SK-N-SH (cell line): Measurements from ENCODE around the gene RNF223. TPM values are rescaled to one million over a fixed set of nuclear protein-coding genes. Genes with fewer than 3 reads are reported as not detected.

Source experiments
- CTCF ChIA-PET: fragments of 300-600, 350-600 bp; formaldehyde crosslinking; extraction: SDS; loops from one replicate; lab custom pipeline; 2021; lab: Yijun Ruan, JAX
- POLR2A ChIA-PET: fragments of 350-600 bp; sonication (Branson Sonifier 250); formaldehyde crosslinking; extraction: SDS; loops from one replicate; lab custom pipeline; 2020; ENCODE audit warnings: antibody characterized with exemption, inconsistent platforms; lab: Yijun Ruan, JAX
- DNase-seq: peaks from one replicate; pipeline ENCODE4 v3.0.0; 2012
- H2AFZ ChIP-seq: fragments of 200-600 bp; sonication (generic); 2 replicates; pipeline ENCODE4 v1.8.1; 2016; ENCODE audit warnings: antibody characterized with exemption, mild to moderate bottlenecking, low read depth
- H3F3A ChIP-seq: fragments of 200-600 bp; sonication (generic); replicated peaks from 2 replicates; pipeline ENCODE3; 2016; ENCODE audit warnings: antibody characterized with exemption, mild to moderate bottlenecking; ENCODE audit not compliant: insufficient read depth
- H3K27ac ChIP-seq, 2 experiments: fragments of 200-500 bp in 1 of 2; fragments of 200-600 bp in 1 of 2; sonication (Bioruptor generic) in 1 of 2; sonication (generic), shearing (Covaris generic) in 1 of 2; 2 replicates each; pipeline versions ENCODE4 v1.5.1 to v1.6.1; 2014 to 2016; ENCODE audit warnings: low read depth in 2 of 2, inconsistent platforms in 1 of 2, low read length in 1 of 2, mild to moderate bottlenecking in 1 of 2, mixed read lengths in 1 of 2
- H3K27me3 ChIP-seq: fragments of 200-600 bp; sonication (generic), shearing (Covaris generic); 2 replicates; pipeline ENCODE4 v1.6.1; 2016; ENCODE audit warnings: mixed run types; ENCODE audit not compliant: insufficient read depth
- H3K36me3 ChIP-seq, 2 experiments: fragments of 200-500 bp in 1 of 2; fragments of 200-600 bp in 1 of 2; sonication (Bioruptor generic) in 1 of 2; sonication (generic) in 1 of 2; replicated peaks in 1 of 2; 2 replicates each; pipeline versions ENCODE3 to v1.5.1; 2014 to 2016; ENCODE audit warnings: low read length in 1 of 2, mild to moderate bottlenecking in 1 of 2; ENCODE audit not compliant: insufficient read depth in 2 of 2, control insufficient read depth in 1 of 2
- H3K4me1 ChIP-seq, 2 experiments: fragments of 200-500 bp in 1 of 2; fragments of 200-600 bp in 1 of 2; sonication (Bioruptor generic) in 1 of 2; sonication (generic), shearing (Covaris generic) in 1 of 2; 2 replicates each; pipeline versions ENCODE4 v1.5.1 to v1.6.1; 2014 to 2016; ENCODE audit warnings: low read depth in 1 of 2, low read length in 1 of 2, mixed run types in 1 of 2; ENCODE audit not compliant: insufficient read depth in 2 of 2, control insufficient read depth in 1 of 2
- H3K4me2 ChIP-seq: fragments of 200-600 bp; sonication (generic), shearing (Covaris generic); 2 replicates; pipeline ENCODE4 v1.6.1; 2017; ENCODE audit warnings: mixed run types
- H3K4me3 ChIP-seq, 2 experiments: fragments of 200-500 bp in 1 of 2; fragments of 200-600 bp in 1 of 2; sonication (Bioruptor generic) in 1 of 2; sonication (generic), shearing (Covaris generic) in 1 of 2; 2 replicates each; pipeline versions ENCODE4 v1.5.1 to v1.8.1; 2014 to 2016; ENCODE audit warnings: low read depth in 2 of 2, inconsistent platforms in 1 of 2, low read length in 1 of 2, mild to moderate bottlenecking in 1 of 2, mixed read lengths in 1 of 2, moderate library complexity in 1 of 2
- H3K79me2 ChIP-seq: fragments of 200-600 bp; sonication (generic); 2 replicates; pipeline ENCODE4 v1.8.1; 2017; ENCODE audit warnings: mild to moderate bottlenecking; ENCODE audit not compliant: insufficient read depth
- H3K9ac ChIP-seq: fragments of 200-600 bp; sonication (generic); 2 replicates; pipeline ENCODE4 v1.6.1; 2017; ENCODE audit warnings: mixed run types
- H3K9me2 ChIP-seq: fragments of 200-600 bp; sonication (generic); 2 replicates; pipeline ENCODE4 v1.6.1; 2017; ENCODE audit warnings: mixed run types
- H3K9me3 ChIP-seq: fragments of 200-600 bp; sonication (generic); 2 replicates; pipeline ENCODE4 v1.6.1; 2017; ENCODE audit warnings: mixed run types, mild to moderate bottlenecking, moderate library complexity
- H4K20me1 ChIP-seq: fragments of 200-600 bp; sonication (generic); 2 replicates; pipeline ENCODE4 v1.6.1; 2017; ENCODE audit warnings: mild to moderate bottlenecking, mixed run types; ENCODE audit not compliant: insufficient read depth
- CHD2 ChIP-seq: fragments of 150-350 bp; IDR thresholded peaks from 2 replicates; pipeline ENCODE4 v1.6.1; 2018; ENCODE audit warnings: low read length; ENCODE audit not compliant: partially characterized antibody
- ELF1 ChIP-seq: IDR thresholded peaks from 2 replicates; pipeline ENCODE4 v1.4.0; 2012
- EP300 ChIP-seq, 2 experiments: IDR thresholded peaks; 2 replicates each; pipeline versions ENCODE4 v1.4.0 to v1.6.1; 2012; ENCODE audit warnings: borderline replicate concordance in 1 of 2, low read depth in 1 of 2, low read length in 1 of 2
- EZH2phosphoT487 ChIP-seq: fragments of 200-600 bp; sonication (generic); IDR thresholded peaks from 2 replicates; pipeline ENCODE4 v1.6.1; 2017; ENCODE audit warnings: low read depth, mixed run types, mild to moderate bottlenecking, antibody characterized with exemption, moderate library complexity, borderline replicate concordance
- FOXJ3 ChIP-seq: sonication (generic); formaldehyde crosslinking; IDR thresholded peaks from 2 replicates; pipeline ENCODE4 v1.5.1; 2020; ENCODE audit warnings: mild to moderate bottlenecking, missing genetic modification reagents
- JUND ChIP-seq: IDR thresholded peaks from 2 replicates; pipeline ENCODE4 v1.4.0; 2012
- MXI1 ChIP-seq: IDR thresholded peaks from 2 replicates; pipeline ENCODE4 v1.6.1; 2012; ENCODE audit warnings: mild to moderate bottlenecking, low read depth, low read length, improper control_type of control experiment
- NFIC ChIP-seq: IDR thresholded peaks from 2 replicates; pipeline ENCODE4 v1.4.0; 2012; ENCODE audit warnings: borderline replicate concordance
- NRF1 ChIP-seq: IDR thresholded peaks from 2 replicates; pipeline ENCODE4 v1.6.1; 2012; ENCODE audit warnings: low read depth, mild to moderate bottlenecking, low read length
- RAD21 ChIP-seq: IDR thresholded peaks from 2 replicates; pipeline ENCODE4 v1.6.1; 2012; ENCODE audit warnings: mild to moderate bottlenecking, low read length
- RCOR1 ChIP-seq: fragments of 150-350 bp; IDR thresholded peaks from 2 replicates; pipeline ENCODE4 v1.6.1; 2017; ENCODE audit warnings: antibody characterized with exemption, low read length
- RFX5 ChIP-seq: IDR thresholded peaks from 2 replicates; pipeline ENCODE4 v1.6.1; 2012; ENCODE audit warnings: mild to moderate bottlenecking, improper control_type of control experiment, low read length
- SIN3A ChIP-seq: IDR thresholded peaks from 2 replicates; pipeline ENCODE4 v1.6.1; 2012; ENCODE audit warnings: low read depth, mild to moderate bottlenecking, low read length, moderate library complexity, borderline replicate concordance
- SMC3 ChIP-seq: IDR thresholded peaks from 2 replicates; pipeline ENCODE4 v1.6.1; 2012; ENCODE audit warnings: low read depth, low read length, improper control_type of control experiment
- TCF12 ChIP-seq: IDR thresholded peaks from 2 replicates; pipeline ENCODE4 v1.4.0; 2012
- TEAD4 ChIP-seq: IDR thresholded peaks from 2 replicates; pipeline ENCODE4 v1.4.0; 2012; ENCODE audit warnings: mild to moderate bottlenecking, borderline replicate concordance; ENCODE audit not compliant: insufficient read depth
- WGBS: methylation state at CpG from one replicate; pipeline ENCODE4 v1.1.6; 2017; ENCODE audit warnings: low lambda C conversion rate; 5-methylcytosine and 5-hydroxymethylcytosine counted together
- polyA plus RNA-seq, 3 experiments: library from polyadenylated mRNA; depleted of rRNA; stranded (reverse); fragments of >200 nt; gene quantifications; 2 replicates each; pipeline ENCODE4 v1.2.3, GENCODE V29; 2012
- TF ChIP-seq, protein P1 (sequence below): fragments of 150-350 bp; IDR thresholded peaks from 2 replicates; pipeline ENCODE4 v1.6.1; 2017; ENCODE audit warnings: antibody characterized with exemption, low read length, low read depth, borderline replicate concordance
- TF ChIP-seq, protein P2 (sequence below): IDR thresholded peaks from 2 replicates; pipeline ENCODE4 v1.4.0; 2012; ENCODE audit warnings: low read depth, borderline replicate concordance
- TF ChIP-seq, protein P3 (sequence below): IDR thresholded peaks from 2 replicates; pipeline ENCODE4 v1.6.1; 2012; ENCODE audit warnings: mild to moderate bottlenecking, low read depth, low read length, moderate library complexity
- TF ChIP-seq, protein P4 (sequence below): fragments of 150-350 bp; IDR thresholded peaks from 2 replicates; pipeline ENCODE4 v1.6.1; 2016; ENCODE audit warnings: mild to moderate bottlenecking, low read depth, low read length

Gene RNF223
- polyA plus RNA-seq, 1 of the 3 experiments (the other 2 are of a cell fraction), result not detected

DNA sequence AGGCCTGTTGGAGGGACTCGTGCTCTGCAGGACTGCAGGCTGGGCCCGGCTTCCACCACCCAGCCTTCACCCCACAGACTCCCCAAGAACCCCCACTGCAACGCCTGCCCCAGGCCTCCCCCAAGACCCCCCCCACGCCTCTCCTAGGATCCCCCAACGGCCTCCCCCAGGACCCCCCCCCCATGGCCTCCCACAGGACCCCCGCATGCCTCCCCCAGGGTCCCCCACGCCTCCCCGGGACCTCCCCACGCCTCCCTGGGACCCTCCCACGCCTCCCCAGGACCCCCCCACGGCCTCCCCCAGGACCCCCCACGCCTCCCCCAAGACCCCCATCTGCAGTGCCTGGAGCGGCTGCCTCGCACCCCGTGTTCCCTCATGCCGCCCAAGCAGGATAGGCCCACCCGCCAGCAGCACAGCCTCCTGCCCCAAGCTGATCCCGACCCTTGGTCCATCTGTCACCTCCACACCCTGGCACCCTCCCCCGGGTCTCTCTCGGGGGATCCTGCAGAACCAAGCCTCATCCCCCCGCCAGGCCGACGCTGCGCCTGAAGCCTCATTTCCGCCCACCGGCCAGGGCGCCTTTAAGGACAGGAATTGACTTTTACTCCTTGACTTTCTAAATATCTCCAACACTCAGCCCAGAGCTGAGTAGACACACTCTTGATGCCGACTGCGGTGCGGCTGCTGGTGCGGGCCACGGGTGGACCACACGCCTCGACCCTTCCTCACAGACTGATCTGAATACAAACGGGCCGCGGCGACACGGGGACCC lies 14.1 kb upstream of the RNF223 start:
- H3F3A ChIP-seq, result no peaks in the 10 kb centered on the region
- no peak overlapping the region for H3K9ac ChIP-seq
- ChIA-PET POLR2A (no interaction called here), CTCF (no interaction called here)
- no peaks in the 10 kb centered on the region for H3K27me3 ChIP-seq
- H4K20me1 ChIP-seq, result no peaks in the 10 kb centered on the region
- no peaks in the 10 kb centered on the region for H3K9me3 ChIP-seq
- peak; percentile 51 for DNase-seq
- no peak for TF ChIP-seq MXI1
- TF ChIP-seq CHD2, result no peak
- TF ChIP-seq, protein P1, sequence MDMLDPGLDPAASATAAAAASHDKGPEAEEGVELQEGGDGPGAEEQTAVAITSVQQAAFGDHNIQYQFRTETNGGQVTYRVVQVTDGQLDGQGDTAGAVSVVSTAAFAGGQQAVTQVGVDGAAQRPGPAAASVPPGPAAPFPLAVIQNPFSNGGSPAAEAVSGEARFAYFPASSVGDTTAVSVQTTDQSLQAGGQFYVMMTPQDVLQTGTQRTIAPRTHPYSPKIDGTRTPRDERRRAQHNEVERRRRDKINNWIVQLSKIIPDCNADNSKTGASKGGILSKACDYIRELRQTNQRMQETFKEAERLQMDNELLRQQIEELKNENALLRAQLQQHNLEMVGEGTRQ, result no peak
- TF ChIP-seq FOXJ3, result no peak
- TF ChIP-seq EP300 (IDR thresholded peaks at IDR 0.05; ENCODE audit: borderline replicate concordance in 1 of 2, low read depth in 1 of 2, low read length in 1 of 2), result no peak
- TF ChIP-seq, protein P2, sequence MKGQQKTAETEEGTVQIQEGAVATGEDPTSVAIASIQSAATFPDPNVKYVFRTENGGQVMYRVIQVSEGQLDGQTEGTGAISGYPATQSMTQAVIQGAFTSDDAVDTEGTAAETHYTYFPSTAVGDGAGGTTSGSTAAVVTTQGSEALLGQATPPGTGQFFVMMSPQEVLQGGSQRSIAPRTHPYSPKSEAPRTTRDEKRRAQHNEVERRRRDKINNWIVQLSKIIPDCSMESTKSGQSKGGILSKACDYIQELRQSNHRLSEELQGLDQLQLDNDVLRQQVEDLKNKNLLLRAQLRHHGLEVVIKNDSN, result no peak
- TF ChIP-seq EZH2phosphoT487, result no peak
- TF ChIP-seq, protein P3, sequence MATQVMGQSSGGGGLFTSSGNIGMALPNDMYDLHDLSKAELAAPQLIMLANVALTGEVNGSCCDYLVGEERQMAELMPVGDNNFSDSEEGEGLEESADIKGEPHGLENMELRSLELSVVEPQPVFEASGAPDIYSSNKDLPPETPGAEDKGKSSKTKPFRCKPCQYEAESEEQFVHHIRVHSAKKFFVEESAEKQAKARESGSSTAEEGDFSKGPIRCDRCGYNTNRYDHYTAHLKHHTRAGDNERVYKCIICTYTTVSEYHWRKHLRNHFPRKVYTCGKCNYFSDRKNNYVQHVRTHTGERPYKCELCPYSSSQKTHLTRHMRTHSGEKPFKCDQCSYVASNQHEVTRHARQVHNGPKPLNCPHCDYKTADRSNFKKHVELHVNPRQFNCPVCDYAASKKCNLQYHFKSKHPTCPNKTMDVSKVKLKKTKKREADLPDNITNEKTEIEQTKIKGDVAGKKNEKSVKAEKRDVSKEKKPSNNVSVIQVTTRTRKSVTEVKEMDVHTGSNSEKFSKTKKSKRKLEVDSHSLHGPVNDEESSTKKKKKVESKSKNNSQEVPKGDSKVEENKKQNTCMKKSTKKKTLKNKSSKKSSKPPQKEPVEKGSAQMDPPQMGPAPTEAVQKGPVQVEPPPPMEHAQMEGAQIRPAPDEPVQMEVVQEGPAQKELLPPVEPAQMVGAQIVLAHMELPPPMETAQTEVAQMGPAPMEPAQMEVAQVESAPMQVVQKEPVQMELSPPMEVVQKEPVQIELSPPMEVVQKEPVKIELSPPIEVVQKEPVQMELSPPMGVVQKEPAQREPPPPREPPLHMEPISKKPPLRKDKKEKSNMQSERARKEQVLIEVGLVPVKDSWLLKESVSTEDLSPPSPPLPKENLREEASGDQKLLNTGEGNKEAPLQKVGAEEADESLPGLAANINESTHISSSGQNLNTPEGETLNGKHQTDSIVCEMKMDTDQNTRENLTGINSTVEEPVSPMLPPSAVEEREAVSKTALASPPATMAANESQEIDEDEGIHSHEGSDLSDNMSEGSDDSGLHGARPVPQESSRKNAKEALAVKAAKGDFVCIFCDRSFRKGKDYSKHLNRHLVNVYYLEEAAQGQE, result no peak
- no peak for TF ChIP-seq SMC3
- TF ChIP-seq NFIC, result no peak
- no peak for TF ChIP-seq RAD21
- TF ChIP-seq NRF1, result no peak
- no peak for TF ChIP-seq JUND
- TF ChIP-seq TCF12, result no peak
- TF ChIP-seq RCOR1, result no peak
- TF ChIP-seq ELF1, result no peak
- TF ChIP-seq SIN3A, result no peak
- no peak for TF ChIP-seq RFX5
- TF ChIP-seq, protein P4, sequence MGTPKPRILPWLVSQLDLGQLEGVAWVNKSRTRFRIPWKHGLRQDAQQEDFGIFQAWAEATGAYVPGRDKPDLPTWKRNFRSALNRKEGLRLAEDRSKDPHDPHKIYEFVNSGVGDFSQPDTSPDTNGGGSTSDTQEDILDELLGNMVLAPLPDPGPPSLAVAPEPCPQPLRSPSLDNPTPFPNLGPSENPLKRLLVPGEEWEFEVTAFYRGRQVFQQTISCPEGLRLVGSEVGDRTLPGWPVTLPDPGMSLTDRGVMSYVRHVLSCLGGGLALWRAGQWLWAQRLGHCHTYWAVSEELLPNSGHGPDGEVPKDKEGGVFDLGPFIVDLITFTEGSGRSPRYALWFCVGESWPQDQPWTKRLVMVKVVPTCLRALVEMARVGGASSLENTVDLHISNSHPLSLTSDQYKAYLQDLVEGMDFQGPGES, result no peak
- no peak for TF ChIP-seq TEAD4
- no peak overlapping the region for H3K4me2 ChIP-seq
- H3K79me2 ChIP-seq, result no peaks in the 10 kb centered on the region
- no peaks in the 10 kb centered on the region for H3K4me1 ChIP-seq
- WGBS, result 93% methylated on average over 20 of the region's 39 CpGs
- no peak overlapping the region for H2AFZ ChIP-seq
- no peak overlapping the region for H3K4me3 ChIP-seq
- H3K9me2 ChIP-seq, result no peaks in the 10 kb centered on the region
- H3K27ac ChIP-seq, result no peak overlapping the region
- no peaks in the 10 kb centered on the region for H3K36me3 ChIP-seq
